ENCODE measurements around the gene SLC24A3. TPM values are rescaled to one million over a fixed set of nuclear protein-coding genes. Genes with fewer than 3 reads are reported as not detected.

The SLC24A3 gene
- polyA plus RNA-seq, 4 donors, result 1.6 to 4.0 (median 3.8) TPM; not detected in 1

- H3K9me3 ChIP-seq (ENCODE audit: control insufficient read depth in 2 of 2, insufficient read depth in 1 of 2, low read depth in 1 of 2, low read length in 1 of 2), result no peaks in the 10 kb centered on the region
- H3K36me3 ChIP-seq (ENCODE audit: control insufficient read depth in 3 of 3, insufficient read depth in 2 of 3, low read depth in 1 of 3, low read length in 3 of 3), result no peaks in the 10 kb centered on the region
- FAIRE-seq, result no peak
- H3K27me3 ChIP-seq (ENCODE audit: control insufficient read depth in 3 of 3, insufficient read depth in 3 of 3, low read length in 3 of 3), result no peaks in the 10 kb centered on the region
- H3K4me1 ChIP-seq (ENCODE audit: control insufficient read depth in 3 of 3, insufficient read depth in 2 of 3, low read depth in 1 of 3, low read length in 2 of 3), result peaks cover 0 to 29% (median 0%) of the 10 kb centered on the region in 3 donors
- WGBS, 3 donors, result 40 to 68% (median 54%) methylated on average over 1 of the region's 1 CpG
- no peak for DNase-seq
- peak overlapping the region in 1 of 3 donors; percentile 25 for H3K27ac ChIP-seq (ENCODE audit: low read depth in 1 of 3, low read length in 2 of 3)
- H3K4me3 ChIP-seq (ENCODE audit: low read depth in 1 of 3, low read length in 3 of 3), result no peak overlapping the region
Observed at GRCh38 chr20:19709635-19710335, 497.3 kb downstream of the SLC24A3 start.

DNA sequence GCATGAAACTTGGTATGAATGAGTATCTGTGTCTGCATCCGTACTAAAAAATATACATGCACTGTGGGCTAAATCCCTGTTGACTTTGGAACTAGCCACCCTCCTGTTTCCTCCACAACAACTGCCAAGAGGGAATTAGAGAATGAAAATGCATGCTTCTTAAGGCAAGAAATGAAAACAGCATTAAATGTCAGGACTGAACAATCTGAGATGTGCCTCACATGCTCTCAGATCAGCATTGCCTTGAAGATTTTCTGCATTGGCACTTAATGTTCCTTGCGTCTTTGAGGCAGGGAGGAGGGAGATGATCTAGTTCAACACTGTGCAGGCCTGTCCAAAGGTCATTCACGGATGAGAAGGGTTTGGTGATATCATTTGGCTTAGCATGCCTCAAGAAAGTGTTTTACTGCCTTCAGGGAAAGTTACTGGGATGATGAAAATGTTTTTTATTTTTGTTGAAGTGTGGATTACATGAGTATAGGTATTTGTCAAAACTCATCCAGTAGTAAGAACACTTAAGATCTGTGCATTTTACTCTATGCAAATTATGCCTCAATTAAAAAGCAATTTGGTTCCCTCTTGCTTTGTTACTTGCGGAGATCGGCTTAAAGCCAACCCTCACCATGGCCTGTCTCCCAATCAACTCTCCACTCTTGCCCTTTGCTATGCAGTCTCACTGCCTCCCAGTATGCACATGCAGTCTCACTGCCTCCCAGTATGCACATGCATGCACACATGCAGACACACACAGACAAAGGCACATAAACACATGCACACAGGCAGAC lies 498.1 kb downstream of the SLC24A3 start:
- no peaks in the 10 kb centered on the region for H3K9me3 ChIP-seq (ENCODE audit: control insufficient read depth in 2 of 2, insufficient read depth in 1 of 2, low read depth in 1 of 2, low read length in 1 of 2)
- H3K27ac ChIP-seq (ENCODE audit: low read depth in 1 of 3, low read length in 2 of 3), result peak overlapping the region in 1 of 3 donors; percentile 25
- no peaks in the 10 kb centered on the region for H3K27me3 ChIP-seq (ENCODE audit: control insufficient read depth in 3 of 3, insufficient read depth in 3 of 3, low read length in 3 of 3)
- H3K36me3 ChIP-seq (ENCODE audit: control insufficient read depth in 3 of 3, insufficient read depth in 2 of 3, low read depth in 1 of 3, low read length in 3 of 3), result no peaks in the 10 kb centered on the region
- no peak for FAIRE-seq
- no peak overlapping the region for H3K4me3 ChIP-seq (ENCODE audit: low read depth in 1 of 3, low read length in 3 of 3)
- peak; percentile 82 to 93 for DNase-seq
- H3K4me1 ChIP-seq (ENCODE audit: control insufficient read depth in 3 of 3, insufficient read depth in 2 of 3, low read depth in 1 of 3, low read length in 2 of 3), result peaks cover 0 to 33% (median 0%) of the 10 kb centered on the region in 3 donors
- 28 to 58% (median 43%) methylated on average over 5 of the region's 5 CpGs for WGBS, 3 donors

- WGBS, 3 donors, result 62 to 86% (median 71%) methylated on average over 11 of the region's 11 CpGs
- Histone ChIP-seq H3K4me1 (ENCODE audit: control insufficient read depth in 3 of 3, insufficient read depth in 2 of 3, low read depth in 1 of 3, low read length in 2 of 3) (peaks cover 0 to 33% (median 0%) of the 10 kb centered on the region in 3 donors), H3K9me3 (ENCODE audit: control insufficient read depth in 2 of 2, insufficient read depth in 1 of 2, low read depth in 1 of 2, low read length in 1 of 2) (peaks cover 0 to 2% of the 10 kb centered on the region in 2 donors), H3K4me3 (ENCODE audit: low read depth in 1 of 3, low read length in 3 of 3) (no peak overlapping the region), H3K27me3 (ENCODE audit: control insufficient read depth in 3 of 3, insufficient read depth in 3 of 3, low read length in 3 of 3) (no peaks in the 10 kb centered on the region), H3K27ac (ENCODE audit: low read depth in 1 of 3, low read length in 2 of 3) (no peak overlapping the region), H3K36me3 (ENCODE audit: control insufficient read depth in 3 of 3, insufficient read depth in 2 of 3, low read depth in 1 of 3, low read length in 3 of 3) (no peaks in the 10 kb centered on the region)
- no peak for DNase-seq
- FAIRE-seq, result no peak
Observed at GRCh38 chr20:19711126-19711525, 498.7 kb downstream of the SLC24A3 start.

DNA sequence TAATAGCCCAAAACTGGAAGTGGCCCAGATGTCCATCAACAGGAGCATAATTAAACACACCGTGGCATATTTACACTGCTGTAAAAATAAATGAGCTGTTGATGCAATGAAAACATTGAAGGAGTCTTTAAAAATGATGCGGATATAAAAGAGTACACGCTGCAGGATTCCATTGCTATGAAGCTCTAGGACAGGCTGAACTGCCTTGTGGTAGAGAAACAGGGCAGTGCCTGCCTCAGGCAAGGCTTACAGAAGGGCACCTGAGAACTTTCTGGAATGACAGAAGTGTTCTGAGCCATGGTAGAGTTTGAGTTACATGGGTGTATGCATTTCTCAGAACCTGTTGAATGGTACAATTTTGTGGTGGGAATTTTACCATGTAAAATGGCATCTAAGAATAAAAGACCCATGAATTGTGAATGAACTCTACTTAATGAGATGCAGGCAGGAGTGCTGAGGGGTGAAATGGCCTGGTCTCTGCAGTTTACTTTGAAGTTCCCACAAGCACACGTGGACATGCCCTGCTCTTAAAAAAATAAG lies 500.3 kb downstream of the SLC24A3 start:
- Histone ChIP-seq H3K27me3 (ENCODE audit: control insufficient read depth in 3 of 3, insufficient read depth in 3 of 3, low read length in 3 of 3) (no peaks in the 10 kb centered on the region), H3K4me1 (ENCODE audit: control insufficient read depth in 3 of 3, insufficient read depth in 2 of 3, low read depth in 1 of 3, low read length in 2 of 3) (peaks cover 0 to 33% (median 0%) of the 10 kb centered on the region in 3 donors), H3K36me3 (ENCODE audit: control insufficient read depth in 3 of 3, insufficient read depth in 2 of 3, low read depth in 1 of 3, low read length in 3 of 3) (peaks cover 0 to 5% (median 0%) of the 10 kb centered on the region in 3 donors), H3K9me3 (ENCODE audit: control insufficient read depth in 2 of 2, insufficient read depth in 1 of 2, low read depth in 1 of 2, low read length in 1 of 2) (peaks cover 0 to 14% of the 10 kb centered on the region in 2 donors), H3K27ac (ENCODE audit: low read depth in 1 of 3, low read length in 2 of 3) (no peak overlapping the region), H3K4me3 (ENCODE audit: low read depth in 1 of 3, low read length in 3 of 3) (no peak overlapping the region)
- FAIRE-seq (no peak), DNase-seq (no peak)
- 48 to 64% (median 52%) methylated on average over 4 of the region's 4 CpGs for WGBS, 3 donors

DNA sequence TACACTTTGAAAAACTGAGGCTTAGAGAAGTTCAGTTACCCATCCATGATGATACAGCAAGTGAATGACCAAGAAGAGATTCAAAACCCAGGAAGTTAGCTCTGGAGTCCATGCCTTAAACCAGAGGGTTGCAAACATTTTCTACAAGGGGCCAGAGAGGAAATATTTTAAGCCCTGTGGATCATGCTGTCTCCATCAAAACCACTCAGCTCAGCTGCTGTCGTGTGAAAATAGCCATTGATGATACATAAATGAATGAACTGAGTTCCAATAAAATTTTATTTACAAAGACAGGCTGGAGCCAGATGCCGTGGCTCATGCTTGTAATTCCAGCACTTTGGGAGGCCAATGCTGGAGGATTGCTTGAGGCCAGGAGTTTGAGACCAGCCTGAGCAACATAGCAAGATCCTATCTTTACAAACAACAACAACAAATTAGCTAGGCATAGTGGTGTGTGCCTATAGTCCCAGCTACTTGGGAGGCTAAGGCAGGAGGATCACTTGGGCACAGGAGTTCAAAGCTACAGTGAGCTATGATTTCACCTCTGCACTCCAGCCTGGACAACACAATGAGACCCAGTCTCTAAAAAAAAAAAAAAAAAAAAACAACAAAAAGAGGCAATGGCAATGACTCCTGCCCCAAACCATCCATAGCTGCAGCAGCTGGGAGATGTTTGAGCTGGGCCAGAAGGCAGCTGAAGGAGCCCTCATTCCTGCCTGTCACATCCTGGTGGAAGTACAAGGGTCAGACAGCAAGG lies 501.6 kb downstream of the SLC24A3 start:
- Histone ChIP-seq H3K9me3 (ENCODE audit: control insufficient read depth in 2 of 2, insufficient read depth in 1 of 2, low read depth in 1 of 2, low read length in 1 of 2) (peaks cover 0 to 14% of the 10 kb centered on the region in 2 donors), H3K4me3 (ENCODE audit: low read depth in 1 of 3, low read length in 3 of 3) (no peak overlapping the region), H3K27me3 (ENCODE audit: control insufficient read depth in 3 of 3, insufficient read depth in 3 of 3, low read length in 3 of 3) (no peaks in the 10 kb centered on the region), H3K27ac (ENCODE audit: low read depth in 1 of 3, low read length in 2 of 3) (peak overlapping the region in 1 of 3 donors; percentile 46), H3K36me3 (ENCODE audit: control insufficient read depth in 3 of 3, insufficient read depth in 2 of 3, low read depth in 1 of 3, low read length in 3 of 3) (peaks cover 0 to 5% (median 0%) of the 10 kb centered on the region in 3 donors), H3K4me1 (ENCODE audit: control insufficient read depth in 3 of 3, insufficient read depth in 2 of 3, low read depth in 1 of 3, low read length in 2 of 3) (peaks cover 0 to 33% (median 0%) of the 10 kb centered on the region in 3 donors)
- 42 to 54% (median 50%) methylated on average over 2 of the region's 2 CpGs for WGBS, 3 donors
- FAIRE-seq (no peak), DNase-seq (peak in 1 of 2 donors; percentile 70)

DNA sequence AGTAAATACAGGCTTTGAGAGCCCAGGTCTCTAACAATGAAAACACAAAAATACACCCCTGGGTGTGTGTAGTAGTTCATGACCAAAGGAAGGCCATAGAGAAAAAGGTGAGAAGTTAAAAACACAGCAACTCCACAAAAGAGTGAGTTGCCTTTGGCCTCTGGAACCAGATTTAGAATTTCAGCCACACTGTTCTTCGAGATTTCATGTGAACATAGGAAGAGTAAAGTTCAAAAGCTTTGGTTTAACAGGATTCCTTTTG lies 502.1 kb downstream of the SLC24A3 start:
- FAIRE-seq (no peak), DNase-seq (peak in 1 of 2 donors; percentile 63)
- Histone ChIP-seq H3K4me3 (ENCODE audit: low read depth in 1 of 3, low read length in 3 of 3) (no peak overlapping the region), H3K36me3 (ENCODE audit: control insufficient read depth in 3 of 3, insufficient read depth in 2 of 3, low read depth in 1 of 3, low read length in 3 of 3) (peaks cover 0 to 5% (median 0%) of the 10 kb centered on the region in 3 donors), H3K4me1 (ENCODE audit: control insufficient read depth in 3 of 3, insufficient read depth in 2 of 3, low read depth in 1 of 3, low read length in 2 of 3) (peaks cover 0 to 33% (median 0%) of the 10 kb centered on the region in 3 donors), H3K27me3 (ENCODE audit: control insufficient read depth in 3 of 3, insufficient read depth in 3 of 3, low read length in 3 of 3) (no peaks in the 10 kb centered on the region), H3K9me3 (ENCODE audit: control insufficient read depth in 2 of 2, insufficient read depth in 1 of 2, low read depth in 1 of 2, low read length in 1 of 2) (peaks cover 0 to 14% of the 10 kb centered on the region in 2 donors), H3K27ac (ENCODE audit: low read depth in 1 of 3, low read length in 2 of 3) (peak overlapping the region in 1 of 3 donors; percentile 46)
- 11 to 53% (median 20%) methylated on average over 1 of the region's 1 CpG for WGBS, 3 donors

- FAIRE-seq (no peak), DNase-seq (no peak)
- H3K4me3 ChIP-seq (ENCODE audit: low read depth in 1 of 3, low read length in 3 of 3), result no peak overlapping the region
- 93 to 98% (median 95%) methylated on average over 3 of the region's 3 CpGs for WGBS, 3 donors
- H3K4me1 ChIP-seq (ENCODE audit: control insufficient read depth in 3 of 3, insufficient read depth in 2 of 3, low read depth in 1 of 3, low read length in 2 of 3), result peaks cover 0 to 18% (median 0%) of the 10 kb centered on the region in 3 donors
- peaks cover 0 to 5% (median 0%) of the 10 kb centered on the region in 3 donors for H3K36me3 ChIP-seq (ENCODE audit: control insufficient read depth in 3 of 3, insufficient read depth in 2 of 3, low read depth in 1 of 3, low read length in 3 of 3)
- no peak overlapping the region for H3K27ac ChIP-seq (ENCODE audit: low read depth in 1 of 3, low read length in 2 of 3)
- peaks cover 0 to 14% of the 10 kb centered on the region in 2 donors for H3K9me3 ChIP-seq (ENCODE audit: control insufficient read depth in 2 of 2, insufficient read depth in 1 of 2, low read depth in 1 of 2, low read length in 1 of 2)
- no peaks in the 10 kb centered on the region for H3K27me3 ChIP-seq (ENCODE audit: control insufficient read depth in 3 of 3, insufficient read depth in 3 of 3, low read length in 3 of 3)
Observed at GRCh38 chr20:19715986-19716385, 503.5 kb downstream of the SLC24A3 start.

GRCh38 chr20:19718880-19719279 lies 506.4 kb downstream of the SLC24A3 start:
- FAIRE-seq, result no peak
- peaks cover 0 to 10% (median 0%) of the 10 kb centered on the region in 3 donors for H3K4me1 ChIP-seq (ENCODE audit: control insufficient read depth in 3 of 3, insufficient read depth in 2 of 3, low read depth in 1 of 3, low read length in 2 of 3)
- 83 to 84% (median 83%) methylated on average over 3 of the region's 3 CpGs for WGBS, 3 donors

More at GRCh38 chr20:19718880-19719279, 506.4 kb downstream of the SLC24A3 start:
- no peak overlapping the region for H3K4me3 ChIP-seq (ENCODE audit: low read depth in 1 of 3, low read length in 3 of 3)
- H3K27me3 ChIP-seq (ENCODE audit: control insufficient read depth in 3 of 3, insufficient read depth in 3 of 3, low read length in 3 of 3), result no peaks in the 10 kb centered on the region
- H3K36me3 ChIP-seq (ENCODE audit: control insufficient read depth in 3 of 3, insufficient read depth in 2 of 3, low read depth in 1 of 3, low read length in 3 of 3), result peaks cover 0 to 5% (median 0%) of the 10 kb centered on the region in 3 donors
- H3K9me3 ChIP-seq (ENCODE audit: control insufficient read depth in 2 of 2, insufficient read depth in 1 of 2, low read depth in 1 of 2, low read length in 1 of 2), result peaks cover 0 to 14% of the 10 kb centered on the region in 2 donors
- H3K27ac ChIP-seq (ENCODE audit: low read depth in 1 of 3, low read length in 2 of 3), result no peak overlapping the region
- DNase-seq, result no peak
